HG03457 (cell line): ENCODE measurements around the gene RBM22.

ENCODE experiments used
- ATAC-seq: cut with Tn5 transposase; IDR thresholded peaks from one replicate; pipeline ENCODE4 v1.9.1; 2021; ENCODE audit warnings: moderate number of reproducible peaks; ENCODE audit not compliant: unreplicated experiment

The RBM22 gene

DNA sequence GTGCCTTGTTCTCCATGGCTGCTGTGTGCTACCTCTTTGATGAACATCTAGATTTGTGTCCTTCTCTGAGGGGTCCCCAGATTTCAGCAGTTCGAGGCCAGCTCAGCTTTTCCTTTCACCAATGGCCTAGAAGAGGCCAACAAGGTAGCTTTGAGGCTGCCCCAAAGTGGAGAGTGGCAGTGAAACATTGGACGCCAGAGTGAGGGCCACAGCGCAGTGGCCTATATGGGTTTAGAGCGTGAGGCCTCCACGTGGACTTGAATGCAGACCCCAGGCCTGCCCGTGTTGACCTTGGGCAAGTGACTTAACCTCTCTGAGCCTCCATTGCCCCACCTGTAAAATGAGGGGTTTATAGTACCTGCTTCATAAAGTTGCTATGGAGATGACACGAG lies 28.0 kb downstream of the RBM22 start:
- ATAC-seq = no peak

DNA sequence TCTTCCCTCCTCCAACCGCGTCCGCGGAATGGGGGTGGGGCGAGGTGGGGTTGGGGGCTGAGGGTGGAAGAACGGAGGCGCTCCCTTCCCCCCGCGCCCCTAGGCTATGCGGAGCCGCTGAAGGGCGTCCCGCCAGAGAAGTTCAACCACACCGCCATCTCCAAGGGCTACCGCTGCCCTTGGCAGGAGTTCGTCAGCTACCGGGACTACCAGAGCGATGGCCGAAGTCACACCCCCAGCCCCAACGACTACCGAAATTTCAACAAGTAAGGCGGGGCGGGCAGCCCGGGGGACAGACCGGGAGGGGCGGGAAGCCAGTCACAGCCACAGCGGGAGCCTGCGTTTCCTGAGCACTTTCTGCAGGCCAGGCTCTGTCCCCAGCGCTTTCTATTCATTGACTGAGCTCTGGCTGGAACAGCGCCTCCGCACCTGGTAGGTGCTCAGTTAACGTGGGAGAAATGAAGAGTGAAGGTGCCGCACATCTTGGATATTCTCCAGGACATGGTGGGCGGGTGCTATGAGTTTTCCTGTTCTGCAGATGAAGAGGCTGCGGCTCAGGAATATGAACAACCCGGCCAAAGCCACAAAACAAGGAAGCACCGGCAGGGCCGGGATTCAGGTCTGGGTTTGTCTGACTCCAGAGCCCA lies 28.5 kb downstream of the RBM22 start:
- no peak for ATAC-seq

DNA sequence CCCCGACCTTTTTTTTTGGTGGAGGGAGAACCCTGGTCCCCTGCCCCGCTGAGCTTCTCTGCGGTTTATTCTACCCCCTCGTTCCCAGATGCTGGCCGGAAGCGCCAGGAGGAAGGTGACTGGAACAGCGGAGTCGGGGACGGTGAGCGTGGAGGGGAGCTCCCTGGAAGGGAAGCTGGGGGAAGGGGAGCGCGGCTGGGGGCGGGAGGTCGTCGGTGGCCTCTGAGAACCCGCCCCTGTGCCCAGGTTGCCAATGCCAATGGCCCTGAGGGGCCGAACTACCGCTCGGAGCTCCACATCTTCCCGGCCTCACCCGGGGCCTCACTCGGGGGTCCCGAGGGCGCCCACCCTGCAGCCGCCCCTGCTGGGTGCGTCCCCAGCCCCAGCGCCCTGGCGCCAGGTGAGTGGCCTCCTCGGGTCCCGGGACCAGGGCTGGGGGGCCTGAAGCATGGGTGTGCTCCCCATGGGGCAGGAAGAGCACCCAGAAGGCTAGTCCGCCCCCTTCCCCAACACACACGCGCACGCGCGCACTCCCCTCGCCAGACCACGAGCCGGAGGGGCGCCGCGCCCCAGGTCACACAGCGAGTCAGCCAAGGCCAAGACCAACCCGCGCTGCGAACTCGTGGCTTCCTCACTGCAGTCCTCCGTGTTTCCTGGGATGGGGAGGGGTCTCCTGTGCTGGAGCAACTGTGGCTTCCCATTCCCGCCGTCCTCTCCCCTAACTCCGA lies 29.2 kb downstream of the RBM22 start:
- ATAC-seq = no peak

DNA sequence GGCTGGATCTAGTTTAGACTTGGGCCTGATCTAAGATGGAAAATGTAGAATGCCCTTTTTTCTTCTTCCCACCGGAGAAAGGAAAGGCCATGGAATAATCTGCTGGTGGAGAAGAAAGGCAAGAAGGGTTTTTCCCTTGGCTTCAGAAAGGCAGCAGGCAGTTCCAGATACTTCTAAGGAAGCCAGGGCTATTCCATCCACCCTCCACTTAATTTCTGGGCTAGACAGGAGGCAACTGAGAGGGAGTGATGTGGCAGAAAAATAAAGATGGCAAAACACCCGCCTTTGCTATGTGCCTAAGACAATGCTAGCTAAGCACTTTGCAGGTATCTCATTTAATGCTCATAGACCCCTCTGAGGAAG lies 29.9 kb downstream of the RBM22 start:
- no peak for ATAC-seq

DNA sequence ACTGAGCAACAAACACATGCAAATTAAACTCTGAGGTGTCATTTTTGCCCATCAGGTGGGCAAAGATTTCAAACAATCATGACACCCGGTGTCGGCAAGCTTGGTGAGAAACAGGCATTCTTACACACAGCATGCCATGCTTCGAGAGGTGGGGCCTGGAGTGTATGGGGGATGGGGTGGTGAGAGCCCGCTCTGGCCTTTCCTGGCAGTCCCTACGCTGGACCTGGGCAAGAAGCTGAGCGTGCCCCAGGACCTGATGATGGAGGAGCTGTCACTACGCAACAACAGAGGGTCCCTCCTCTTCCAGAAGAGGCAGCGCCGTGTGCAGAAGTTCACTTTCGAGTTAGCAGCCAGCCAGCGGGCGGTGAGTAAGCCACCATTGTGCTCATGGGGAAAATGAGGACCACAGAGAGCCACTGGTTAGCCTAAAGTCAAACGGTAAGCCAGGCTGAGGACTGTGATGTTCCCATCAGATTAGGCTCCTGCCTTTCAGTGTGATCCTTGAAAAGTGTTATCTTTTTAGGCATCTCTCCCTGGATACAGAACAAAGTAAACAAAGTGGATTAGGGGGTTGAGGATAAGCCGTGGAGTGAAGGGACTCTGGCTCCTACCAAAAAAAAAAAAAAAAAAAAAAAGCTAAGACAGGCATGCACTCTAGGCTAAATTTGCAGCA lies 30.5 kb downstream of the RBM22 start:
- no peak for ATAC-seq

DNA sequence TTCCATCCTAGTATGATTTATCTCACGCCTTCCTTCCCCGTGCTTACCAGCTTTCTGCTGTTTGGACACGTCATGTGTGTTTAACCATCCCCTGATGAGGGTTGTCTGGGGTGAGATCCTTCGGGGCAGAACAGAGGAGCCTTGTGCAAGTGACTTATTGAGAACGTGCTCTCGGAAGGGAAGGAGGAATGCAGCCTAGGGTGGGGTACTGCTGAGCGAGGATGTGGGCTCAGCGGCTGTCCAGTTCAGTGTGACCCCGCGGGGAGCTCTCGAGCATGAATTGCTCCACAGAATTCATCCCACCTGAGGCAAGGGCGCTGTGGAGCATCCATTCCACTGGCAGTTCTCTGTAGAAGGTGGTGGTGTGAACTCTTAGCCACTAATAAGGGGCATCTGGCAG lies 35.8 kb downstream of the RBM22 start:
- no peak for ATAC-seq

DNA sequence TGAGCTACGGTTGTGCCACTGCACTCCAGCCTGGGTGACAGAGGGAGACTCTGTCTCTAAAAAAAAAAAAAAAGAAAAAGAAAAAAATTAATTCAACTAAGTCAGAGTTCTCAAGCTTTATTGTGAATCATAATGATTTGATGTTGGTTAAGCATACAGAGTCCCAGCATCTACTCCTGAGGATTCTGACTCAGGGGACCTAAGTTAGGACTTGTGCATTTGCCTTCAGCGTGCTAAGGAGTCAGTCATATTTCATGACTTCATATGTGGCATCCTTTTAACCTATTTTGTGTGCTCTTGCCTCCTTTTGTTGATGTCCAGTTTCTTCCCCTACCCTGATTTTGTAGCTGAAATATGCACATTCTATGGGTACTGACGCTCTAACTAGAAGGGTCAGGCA lies 36.9 kb downstream of the RBM22 start:
- no peak for ATAC-seq

GRCh38 chr5:150662731-150663516 lies 37.9 kb downstream of the RBM22 start:
- no peak for ATAC-seq

- ATAC-seq = no peak
Observed at GRCh38 chr5:150661821-150662596, 38.9 kb downstream of the RBM22 start.

DNA sequence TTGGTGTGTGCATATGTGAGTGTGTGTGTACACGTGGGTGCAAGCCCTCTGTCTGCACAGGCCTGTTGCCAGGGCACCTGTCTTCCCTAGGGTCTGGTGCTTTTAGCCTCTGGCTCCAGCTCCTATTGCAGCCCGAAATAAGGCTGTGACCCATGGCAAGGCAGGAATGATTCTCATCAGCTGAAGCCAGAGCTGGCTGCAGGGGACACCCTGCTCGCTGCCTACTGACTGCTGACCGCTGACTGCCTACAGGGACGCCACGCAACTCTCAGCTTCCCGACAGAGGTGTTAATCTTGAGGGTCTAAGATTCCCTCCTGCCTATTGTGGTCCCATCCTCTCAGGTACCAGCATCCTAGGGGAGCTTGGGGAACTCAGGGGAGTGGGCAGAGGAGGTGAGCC lies 39.8 kb downstream of the RBM22 start, which contains the start of gene MYOZ3:
Gene MYOZ3 (plus strand): TSS at position 166 of the 400 bp plus-strand sequence. CDS start 1,691 bp downstream, outside the sequence.
- ATAC-seq = no peak

- no peak for ATAC-seq
Observed at GRCh38 chr5:150660108-150660831, 40.6 kb downstream of the RBM22 start.

DNA sequence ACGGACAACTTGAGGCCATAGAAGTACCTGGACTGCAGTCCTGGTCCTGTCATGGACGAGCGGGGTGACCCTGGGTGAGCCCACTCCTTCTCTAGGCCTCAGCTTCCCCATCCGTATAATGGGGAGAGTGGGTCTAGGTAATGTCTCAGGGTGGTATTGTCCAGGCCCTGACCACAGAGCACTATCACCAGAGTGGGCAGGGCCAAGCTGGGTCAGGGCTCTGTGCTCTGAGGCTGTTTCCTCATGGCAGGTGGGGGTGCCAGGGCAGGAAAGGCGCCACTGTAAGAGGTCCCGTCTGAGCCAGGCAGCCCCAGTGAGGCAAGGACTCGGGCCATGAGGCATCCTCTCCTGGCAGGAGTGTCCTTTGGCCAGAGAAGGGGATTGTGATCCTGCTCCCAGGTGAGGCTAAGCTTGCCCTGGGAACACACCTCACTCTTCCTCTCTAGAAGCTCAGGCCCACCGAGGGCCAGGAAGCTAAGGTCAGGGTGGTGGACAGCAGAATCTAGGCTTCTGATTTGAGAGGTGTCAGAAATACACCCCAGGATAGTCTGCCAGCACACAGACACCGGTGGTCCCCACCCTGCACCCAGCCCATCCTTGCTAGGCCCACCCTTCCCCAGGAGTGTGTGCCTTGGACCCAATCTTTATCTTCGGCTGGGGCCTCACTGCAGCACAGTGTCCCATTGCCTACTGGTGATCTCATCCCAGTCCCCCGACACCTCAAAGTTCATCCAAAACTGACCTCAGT lies 41.3 kb downstream of the RBM22 start:
- ATAC-seq = no peak

- ATAC-seq = no peak
Observed at GRCh38 chr5:150658699-150659265, 42.1 kb downstream of the RBM22 start.

- no peak for ATAC-seq
Observed at GRCh38 chr5:150658121-150658520, 42.7 kb downstream of the RBM22 start.

- peak; percentile 58 for ATAC-seq
Observed at GRCh38 chr5:150656191-150657132, 44.4 kb downstream of the RBM22 start.

DNA sequence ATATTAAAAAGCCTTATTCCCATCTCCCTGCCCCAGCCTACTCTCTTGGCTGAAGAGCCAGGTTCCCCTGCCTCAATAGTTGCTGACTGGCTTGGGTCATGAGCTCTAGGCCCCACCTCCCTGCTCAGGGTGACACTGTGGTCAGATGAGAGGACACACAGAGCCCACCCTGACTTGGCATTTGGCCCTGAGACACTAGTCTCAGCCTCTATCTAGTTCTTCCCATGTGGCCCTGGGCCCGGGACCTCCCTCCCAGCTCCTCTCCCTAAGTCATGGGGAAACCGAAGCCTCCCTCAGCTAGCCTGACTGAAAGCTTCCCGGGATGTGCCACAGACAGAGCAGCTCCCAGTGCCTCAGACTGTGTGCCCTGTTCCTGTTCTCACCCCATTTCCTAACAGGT lies 45.6 kb downstream of the RBM22 start:
- ATAC-seq = no peak

- ATAC-seq = no peak
Observed at GRCh38 chr5:150653762-150654556, 46.9 kb downstream of the RBM22 start.
